Suprapubic skin (tissue), 4 donors: ENCODE measurements around the gene COL19A1.

ENCODE experiments used
- EP300 ChIP-seq: sonication (generic); formaldehyde crosslinking; IDR thresholded peaks from one replicate; pipeline ENCODE4 v1.6.1; 2017; ENCODE audit warnings: antibody characterized with exemption
- POLR2A ChIP-seq, 2 donors: fragments of 450-650 bp; IDR thresholded peaks; one replicate each; pipeline ENCODE4 v1.6.1; 2017; ENCODE audit warnings: antibody characterized with exemption in 2 of 2, mild to moderate bottlenecking in 2 of 2, moderate library complexity in 2 of 2
- POLR2AphosphoS5 ChIP-seq, 3 donors: sonication (generic); formaldehyde crosslinking; IDR thresholded peaks; one replicate each; pipeline ENCODE4 v1.6.1; 2017; ENCODE audit warnings: antibody characterized with exemption in 3 of 3
- TF ChIP-seq, protein P1 (sequence below), 2 donors: fragments of 200-600 bp in 1 of 2; fragments of 450-650 bp in 1 of 2; sonication (generic) in 1 of 2; IDR thresholded peaks; one replicate each; pipeline ENCODE4 v1.5.1; 2016 to 2019; ENCODE audit warnings: antibody characterized with exemption in 2 of 2, mild to moderate bottlenecking in 1 of 2, moderate library complexity in 1 of 2

DNA sequence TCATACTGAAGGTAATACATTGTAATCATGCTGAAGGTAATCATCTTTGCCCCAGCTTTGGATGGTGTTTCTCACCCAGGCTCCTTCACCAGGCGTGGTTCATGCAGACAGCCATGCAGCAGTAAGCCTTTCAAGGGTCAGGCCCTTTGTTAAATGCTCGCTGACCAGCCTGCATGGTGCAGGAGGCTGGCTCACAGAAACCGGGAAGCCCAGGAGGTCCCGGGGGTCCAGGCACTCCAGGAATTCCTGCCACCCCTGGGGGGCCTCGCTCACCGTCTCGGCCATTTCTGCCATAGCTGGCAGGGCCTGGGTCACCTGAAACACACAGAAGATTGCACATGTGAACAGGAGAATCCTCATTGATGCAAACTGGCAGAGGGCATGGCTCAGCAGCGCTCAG lies 350.4 kb downstream of the COL19A1 start:
- TF ChIP-seq POLR2A (IDR thresholded peaks at IDR 0.05), result no peak
- TF ChIP-seq, protein P1, sequence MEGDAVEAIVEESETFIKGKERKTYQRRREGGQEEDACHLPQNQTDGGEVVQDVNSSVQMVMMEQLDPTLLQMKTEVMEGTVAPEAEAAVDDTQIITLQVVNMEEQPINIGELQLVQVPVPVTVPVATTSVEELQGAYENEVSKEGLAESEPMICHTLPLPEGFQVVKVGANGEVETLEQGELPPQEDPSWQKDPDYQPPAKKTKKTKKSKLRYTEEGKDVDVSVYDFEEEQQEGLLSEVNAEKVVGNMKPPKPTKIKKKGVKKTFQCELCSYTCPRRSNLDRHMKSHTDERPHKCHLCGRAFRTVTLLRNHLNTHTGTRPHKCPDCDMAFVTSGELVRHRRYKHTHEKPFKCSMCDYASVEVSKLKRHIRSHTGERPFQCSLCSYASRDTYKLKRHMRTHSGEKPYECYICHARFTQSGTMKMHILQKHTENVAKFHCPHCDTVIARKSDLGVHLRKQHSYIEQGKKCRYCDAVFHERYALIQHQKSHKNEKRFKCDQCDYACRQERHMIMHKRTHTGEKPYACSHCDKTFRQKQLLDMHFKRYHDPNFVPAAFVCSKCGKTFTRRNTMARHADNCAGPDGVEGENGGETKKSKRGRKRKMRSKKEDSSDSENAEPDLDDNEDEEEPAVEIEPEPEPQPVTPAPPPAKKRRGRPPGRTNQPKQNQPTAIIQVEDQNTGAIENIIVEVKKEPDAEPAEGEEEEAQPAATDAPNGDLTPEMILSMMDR (IDR thresholded peaks at IDR 0.05), result no peak
- TF ChIP-seq POLR2AphosphoS5 (IDR thresholded peaks at IDR 0.05), result no peak
- TF ChIP-seq EP300, result no peak
